Hepatocyte (in vitro differentiated cells): ENCODE results near the gene MRPL33.

Experiments
- EZH2 ChIP-seq: fragments of 200-600 bp; sonication (generic); IDR thresholded peaks from 2 replicates; pipeline ENCODE4 v1.6.1; 2016; ENCODE audit warnings: antibody characterized with exemption, mild to moderate bottlenecking, borderline replicate concordance
- EZH2phosphoT487 ChIP-seq: fragments of 200-600 bp; sonication (generic); IDR thresholded peaks from one replicate; pipeline ENCODE4 v1.6.1; 2018; ENCODE audit warnings: antibody characterized with exemption, mild to moderate bottlenecking, low read depth, moderate library complexity; ENCODE audit not compliant: unreplicated experiment, severe bottlenecking
- TF ChIP-seq, protein P1 (sequence below): fragments of 200-600 bp; sonication (generic); IDR thresholded peaks from 2 replicates; pipeline ENCODE4 v1.5.1; 2016; ENCODE audit warnings: antibody characterized with exemption, mild to moderate bottlenecking; ENCODE audit not compliant: poor library complexity

DNA sequence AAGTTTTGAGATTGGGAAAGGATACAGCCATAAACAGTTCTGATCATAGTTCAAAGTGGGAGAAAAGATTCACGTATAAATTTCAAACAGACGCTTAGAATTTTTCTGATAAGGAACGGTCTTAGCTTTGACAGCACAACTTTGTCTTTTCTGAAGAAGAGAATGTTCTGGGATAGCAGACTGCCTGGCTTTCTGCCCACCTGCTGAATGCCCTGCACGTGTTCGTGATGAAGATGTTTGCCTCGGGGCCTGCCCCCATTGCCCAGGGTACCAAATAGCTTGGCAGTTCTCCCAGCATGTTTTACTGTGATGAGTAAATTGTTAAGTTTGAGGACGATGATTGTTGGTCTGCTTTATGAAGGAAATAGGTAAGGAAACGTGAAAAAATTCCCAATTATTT lies 4.6 kb downstream of the MRPL33 start:
- TF ChIP-seq, protein P1, sequence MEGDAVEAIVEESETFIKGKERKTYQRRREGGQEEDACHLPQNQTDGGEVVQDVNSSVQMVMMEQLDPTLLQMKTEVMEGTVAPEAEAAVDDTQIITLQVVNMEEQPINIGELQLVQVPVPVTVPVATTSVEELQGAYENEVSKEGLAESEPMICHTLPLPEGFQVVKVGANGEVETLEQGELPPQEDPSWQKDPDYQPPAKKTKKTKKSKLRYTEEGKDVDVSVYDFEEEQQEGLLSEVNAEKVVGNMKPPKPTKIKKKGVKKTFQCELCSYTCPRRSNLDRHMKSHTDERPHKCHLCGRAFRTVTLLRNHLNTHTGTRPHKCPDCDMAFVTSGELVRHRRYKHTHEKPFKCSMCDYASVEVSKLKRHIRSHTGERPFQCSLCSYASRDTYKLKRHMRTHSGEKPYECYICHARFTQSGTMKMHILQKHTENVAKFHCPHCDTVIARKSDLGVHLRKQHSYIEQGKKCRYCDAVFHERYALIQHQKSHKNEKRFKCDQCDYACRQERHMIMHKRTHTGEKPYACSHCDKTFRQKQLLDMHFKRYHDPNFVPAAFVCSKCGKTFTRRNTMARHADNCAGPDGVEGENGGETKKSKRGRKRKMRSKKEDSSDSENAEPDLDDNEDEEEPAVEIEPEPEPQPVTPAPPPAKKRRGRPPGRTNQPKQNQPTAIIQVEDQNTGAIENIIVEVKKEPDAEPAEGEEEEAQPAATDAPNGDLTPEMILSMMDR = no peak
- no peak for TF ChIP-seq EZH2
- no peak for TF ChIP-seq EZH2phosphoT487
